ENCODE data around the gene RIMBP2. TPM values are rescaled to one million over a fixed set of nuclear protein-coding genes. Genes with fewer than 3 reads are reported as not detected.
A peak's percentile ranks its signal among the peaks of the same experiment; 100 is the strongest.

The RIMBP2 gene
- total and polyA plus RNA-seq, 4 donors: 0.05 to 2.9 (median 0.95) TPM

DNA sequence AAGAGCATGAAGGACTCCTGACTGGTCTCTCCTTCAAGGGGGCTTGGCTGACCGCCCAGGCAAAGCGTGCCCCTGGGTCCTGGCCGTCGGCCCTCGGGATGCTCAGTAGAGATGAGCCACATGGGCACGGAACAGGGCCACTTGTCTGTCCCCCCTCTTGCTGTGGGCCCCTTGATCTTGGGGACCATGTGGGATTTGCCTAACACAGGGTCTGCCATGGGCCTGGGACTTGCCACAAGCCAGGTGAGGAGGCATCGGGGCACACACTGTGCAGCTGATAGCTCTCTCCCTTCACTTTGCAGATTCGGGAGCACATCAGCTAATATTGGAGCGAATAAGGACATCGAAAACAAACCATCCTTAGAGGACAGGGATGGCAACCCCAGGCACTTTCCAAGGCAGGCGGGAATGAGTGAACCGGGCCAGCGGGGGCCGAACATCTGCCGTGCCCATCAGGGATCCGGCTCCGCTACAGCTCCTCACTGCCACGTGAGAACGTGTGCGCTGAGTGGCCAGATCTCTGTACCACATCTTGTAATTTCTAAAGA lies 290.3 kb downstream of the RIMBP2 start:
- Histone ChIP-seq H3K27me3 (ENCODE audit: control insufficient read depth in 3 of 3, insufficient read depth in 3 of 3, low read length in 2 of 3) (no peaks in the 10 kb centered on the region), H3K4me3 (no peak overlapping the region), H3K27ac (ENCODE audit: low read depth in 1 of 2, low read length in 1 of 2) (no peak overlapping the region), H3K4me1 (ENCODE audit: control insufficient read depth in 5 of 5, insufficient read depth in 5 of 5, low read length in 5 of 5) (no peaks in the 10 kb centered on the region), H3K36me3 (ENCODE audit: control insufficient read depth in 4 of 4, insufficient read depth in 4 of 4, low read length in 4 of 4) (no peaks in the 10 kb centered on the region), H3K9ac (ENCODE audit: insufficient read depth in 1 of 2, low read length in 2 of 2) (no peak overlapping the region), H3K9me3 (ENCODE audit: control insufficient read depth in 4 of 4, insufficient read depth in 3 of 4, low read length in 3 of 4) (peaks cover 0 to 4% (median 0%) of the 10 kb centered on the region in 4 donors)
- ATAC-seq (ENCODE audit: insufficient read depth, low FRiP score): no peak
- no peak for TF ChIP-seq CTCF (IDR thresholded peaks at IDR 0.05; ENCODE audit: control extremely low read depth, extremely low read depth)
- DNase-seq: no peak
- 89 to 93% methylated on average over 20 of the region's 20 CpGs for WGBS, 2 donors

GRCh38 chr12:130424858-130425697 lies 291.0 kb downstream of the RIMBP2 start:
- H3K4me3 ChIP-seq: no peak overlapping the region
- H3K9ac ChIP-seq (ENCODE audit: insufficient read depth in 1 of 2, low read length in 2 of 2): no peak overlapping the region
- no peaks in the 10 kb centered on the region for H3K27me3 ChIP-seq (ENCODE audit: control insufficient read depth in 3 of 3, insufficient read depth in 3 of 3, low read length in 2 of 3)
- DNase-seq: no peak
- H3K27ac ChIP-seq (ENCODE audit: low read depth in 1 of 2, low read length in 1 of 2): no peak overlapping the region
- H3K36me3 ChIP-seq (ENCODE audit: control insufficient read depth in 4 of 4, insufficient read depth in 4 of 4, low read length in 4 of 4): no peaks in the 10 kb centered on the region
- no peak for TF ChIP-seq CTCF (IDR thresholded peaks at IDR 0.05; ENCODE audit: control extremely low read depth, extremely low read depth)
- ATAC-seq (ENCODE audit: insufficient read depth, low FRiP score): no peak
- H3K9me3 ChIP-seq (ENCODE audit: control insufficient read depth in 4 of 4, insufficient read depth in 3 of 4, low read length in 3 of 4): peaks cover 0 to 4% (median 0%) of the 10 kb centered on the region in 4 donors
- no peaks in the 10 kb centered on the region for H3K4me1 ChIP-seq (ENCODE audit: control insufficient read depth in 5 of 5, insufficient read depth in 5 of 5, low read length in 5 of 5)
- 90 to 92% methylated on average over 36 of the region's 36 CpGs for WGBS, 2 donors

- H3K9me3 ChIP-seq (ENCODE audit: control insufficient read depth in 4 of 4, insufficient read depth in 3 of 4, low read length in 3 of 4): peaks cover 0 to 4% (median 0%) of the 10 kb centered on the region in 4 donors
- no peak overlapping the region for H3K27ac ChIP-seq (ENCODE audit: low read depth in 1 of 2, low read length in 1 of 2)
- no peak for ATAC-seq (ENCODE audit: insufficient read depth, low FRiP score)
- no peak overlapping the region for H3K9ac ChIP-seq (ENCODE audit: insufficient read depth in 1 of 2, low read length in 2 of 2)
- WGBS, 2 donors: 88 to 92% methylated on average over 51 of the region's 51 CpGs
- DNase-seq: peak in 1 of 3 donors; percentile 11
- H3K4me3 ChIP-seq: no peak overlapping the region
- H3K27me3 ChIP-seq (ENCODE audit: control insufficient read depth in 3 of 3, insufficient read depth in 3 of 3, low read length in 2 of 3): no peaks in the 10 kb centered on the region
- H3K36me3 ChIP-seq (ENCODE audit: control insufficient read depth in 4 of 4, insufficient read depth in 4 of 4, low read length in 4 of 4): no peaks in the 10 kb centered on the region
- H3K4me1 ChIP-seq (ENCODE audit: control insufficient read depth in 5 of 5, insufficient read depth in 5 of 5, low read length in 5 of 5): no peaks in the 10 kb centered on the region
- no peak for TF ChIP-seq CTCF (IDR thresholded peaks at IDR 0.05; ENCODE audit: control extremely low read depth, extremely low read depth)
Measured at GRCh38 chr12:130423991-130424857, 291.9 kb downstream of the RIMBP2 start.

All from lung (tissue), 12 donors.